Naive thymus-derived CD4-positive, alpha-beta T cell (primary cell): ENCODE measurements around the gene RSL1D1. TPM values are rescaled to one million over a fixed set of nuclear protein-coding genes. Genes with fewer than 3 reads are reported as not detected.

ENCODE experiments used
- ATAC-seq: fragments of 150-1000 bp; cut with Tn5 transposase; 2 replicates; pipeline ENCODE4 v1.10.0; 2021; ENCODE audit warnings: mild to moderate bottlenecking, moderate library complexity
- CTCF ChIA-PET: fragments of 350-600 bp; sonication (Branson Sonifier 250); formaldehyde crosslinking; loops from one replicate; lab custom pipeline; 2021; ENCODE audit warnings: antibody characterized with exemption; lab: Charles Lee
- POLR2A ChIA-PET: fragments of 350-600 bp; sonication (Branson Sonifier 250); formaldehyde crosslinking; loops from one replicate; lab custom pipeline; 2021; ENCODE audit warnings: antibody characterized with exemption, inconsistent platforms; lab: Charles Lee
- DNase-seq, 9 donors: peaks; one replicate each; pipeline versions ENCODE4 v3.0.0 to v3.0.0-alpha.2; 2020 to 2022; ENCODE audit warnings: mixed read lengths in 1 of 9
- H3K27ac ChIP-seq: one replicate; pipeline ENCODE4 v1.7.0; 2013; ENCODE audit warnings: mild to moderate bottlenecking, low read depth, low read length, moderate library complexity
- H3K27me3 ChIP-seq, 2 donors: one replicate each; pipeline ENCODE4 v1.7.0; 2013; ENCODE audit warnings: low read length in 2 of 2, mild to moderate bottlenecking in 2 of 2, moderate library complexity in 2 of 2; ENCODE audit not compliant: control insufficient read depth in 2 of 2, insufficient read depth in 2 of 2
- H3K36me3 ChIP-seq, 3 experiments: 1 replicate in 2 of 3; 2 replicates in 1 of 3; pipeline ENCODE4 v1.7.0; 2013; ENCODE audit warnings: low read length in 3 of 3, mild to moderate bottlenecking in 3 of 3, moderate library complexity in 1 of 3; ENCODE audit not compliant: insufficient read depth in 3 of 3, control insufficient read depth in 2 of 3
- H3K4me1 ChIP-seq, 2 donors: one replicate each; pipeline ENCODE4 v1.7.0; 2013; ENCODE audit warnings: low read length in 2 of 2, mild to moderate bottlenecking in 2 of 2, moderate library complexity in 1 of 2; ENCODE audit not compliant: control insufficient read depth in 2 of 2, insufficient read depth in 2 of 2
- H3K4me3 ChIP-seq: 2 replicates; pipeline ENCODE4 v1.7.0; 2013; ENCODE audit warnings: mild to moderate bottlenecking, low read length
- H3K9me3 ChIP-seq, 3 experiments: 1 replicate in 2 of 3; 2 replicates in 1 of 3; pipeline ENCODE4 v1.7.0; 2013; ENCODE audit warnings: low read length in 3 of 3; ENCODE audit not compliant: control insufficient read depth in 2 of 3
- H3K27ac Mint-ChIP-seq, 9 donors: one replicate each; pipeline ENCODE4 v1.8.0; 2020 to 2022; ENCODE audit warnings: mixed read lengths in 9 of 9, mild to moderate bottlenecking in 8 of 9, moderate library complexity in 5 of 9, inconsistent platforms in 2 of 9
- H3K27me3 Mint-ChIP-seq, 5 donors: one replicate each; pipeline ENCODE4 v1.8.0; 2021 to 2022; ENCODE audit warnings: mixed read lengths in 5 of 5, mild to moderate bottlenecking in 1 of 5
- H3K36me3 Mint-ChIP-seq, 5 donors: one replicate each; pipeline ENCODE4 v1.8.0; 2020 to 2022; ENCODE audit warnings: mixed read lengths in 5 of 5, mild to moderate bottlenecking in 3 of 5, inconsistent platforms in 1 of 5
- H3K4me1 Mint-ChIP-seq, 7 donors: one replicate each; pipeline ENCODE4 v1.8.0; 2020 to 2022; ENCODE audit warnings: mixed read lengths in 7 of 7, mild to moderate bottlenecking in 3 of 7, inconsistent platforms in 1 of 7
- H3K4me3 Mint-ChIP-seq, 10 donors: one replicate each; pipeline ENCODE4 v1.8.0; 2020 to 2022; ENCODE audit warnings: mild to moderate bottlenecking in 10 of 10, mixed read lengths in 10 of 10, moderate library complexity in 6 of 10, inconsistent platforms in 2 of 10
- H3K9me3 Mint-ChIP-seq, 11 donors: one replicate each; pipeline ENCODE4 v1.8.0; 2020 to 2022; ENCODE audit warnings: mixed read lengths in 11 of 11, mild to moderate bottlenecking in 4 of 11, inconsistent platforms in 1 of 11, moderate library complexity in 1 of 11
- intact Hi-C, 2 donors: fragments of 100-400 bp; cut with micrococcal nuclease; formaldehyde crosslinking; loops; one replicate each; pipeline ENCODE4 v1.15.1; 2023
- polyA plus RNA-seq, 2 donors: library from polyadenylated mRNA; unstranded; fragments of 300-500 nt; fragmentation: Illumina TruSeq; gene quantifications; one replicate each; pipeline ENCODE4 v1.2.3, GENCODE V29; 2021
- total RNA-seq, 6 experiments: library from RNA in 5 of 6; stranded (reverse) in 5 of 6; gene quantifications; 1 replicate in 5 of 6; 2 replicates in 1 of 6; pipeline ENCODE4 v1.2.3 and lab custom pipeline; 2021 to 2026

RSL1D1 gene
- total and polyA plus RNA-seq, 7 experiments from 2014 or later = 141 to 312 (median 232) TPM

- Histone ChIP-seq H3K4me1 (no peaks in the 10 kb centered on the region), H3K27ac (no peak overlapping the region), H3K4me3 (no peak overlapping the region), H3K36me3 (no peaks in the 10 kb centered on the region), H3K9me3 (no peaks in the 10 kb centered on the region), H3K27me3 (no peaks in the 10 kb centered on the region)
- Mint-ChIP-seq H3K4me3 (no peak overlapping the region), H3K27ac (no peak overlapping the region), H3K9me3 (peaks cover 0 to 6% (median 0%) of the 10 kb centered on the region in 11 donors), H3K27me3 (no peaks in the 10 kb centered on the region), H3K36me3 (peaks cover 0 to 5% (median 0%) of the 10 kb centered on the region in 5 donors), H3K4me1 (peaks cover 5 to 12% (median 11%) of the 10 kb centered on the region in 7 donors)
- intact Hi-C loops = no loop called here
- ChIA-PET POLR2A (interaction anchor here (0.6 to 0.8 kb wide), 2 partner anchors 17 to 24 kb away, joined by 3 read pairs; no protein-coding TSS in a partner anchor), CTCF (interaction anchor here (0.6 kb wide), 1 partner anchor 157 kb away, joined by 4 read pairs; no protein-coding TSS in a partner anchor)
- DNase-seq = no peak
- ATAC-seq = no peak
Observed at GRCh38 chr16:11806721-11807120, 44.6 kb downstream of the RSL1D1 start.

- H3K4me3 ChIP-seq = no peak overlapping the region
- H3K9me3 Mint-ChIP-seq = peaks cover 0 to 6% (median 0%) of the 10 kb centered on the region in 11 donors
- H3K27me3 Mint-ChIP-seq = no peaks in the 10 kb centered on the region
- intact Hi-C loops = no loop called here
- H3K4me3 Mint-ChIP-seq = no peak overlapping the region
- no peaks in the 10 kb centered on the region for H3K27me3 ChIP-seq
- peaks cover 5 to 21% (median 16%) of the 10 kb centered on the region in 7 donors for H3K4me1 Mint-ChIP-seq
- no peak overlapping the region for H3K27ac ChIP-seq
- peaks cover 0 to 5% (median 0%) of the 10 kb centered on the region in 5 donors for H3K36me3 Mint-ChIP-seq
- DNase-seq = no peak
- H3K36me3 ChIP-seq = no peaks in the 10 kb centered on the region
- peaks cover 0 to 5% of the 10 kb centered on the region in 2 donors for H3K4me1 ChIP-seq
- POLR2A ChIA-PET = interaction anchor here (0.6 kb wide), 1 partner anchor 40 kb away, joined by 3 read pairs; no protein-coding TSS in a partner anchor
- no peaks in the 10 kb centered on the region for H3K9me3 ChIP-seq
- no peak for ATAC-seq
- H3K27ac Mint-ChIP-seq = no peak overlapping the region
- CTCF ChIA-PET = no interaction called here
Observed at GRCh38 chr16:11805556-11805955, 45.8 kb downstream of the RSL1D1 start.

GRCh38 chr16:11801481-11802021 is 49.8 kb downstream of the RSL1D1 start:
- no peak for ATAC-seq
- no peaks in the 10 kb centered on the region for H3K27me3 Mint-ChIP-seq
- Histone ChIP-seq H3K4me3 (no peak overlapping the region), H3K4me1 (peaks cover 12 to 25% of the 10 kb centered on the region in 2 donors), H3K36me3 (peaks cover 0 to 2% (median 0%) of the 10 kb centered on the region in 3 experiments), H3K27ac (no peak overlapping the region), H3K9me3 (no peaks in the 10 kb centered on the region), H3K27me3 (no peaks in the 10 kb centered on the region)
- ChIA-PET CTCF (interaction anchor here (0.6 kb wide), 1 partner anchor 58 kb away, joined by 3 read pairs; no protein-coding TSS in a partner anchor), POLR2A (no interaction called here)
- peaks cover 0 to 11% (median 0%) of the 10 kb centered on the region in 5 donors for H3K36me3 Mint-ChIP-seq
- no peak for DNase-seq
- H3K9me3 Mint-ChIP-seq = no peaks in the 10 kb centered on the region
- peak overlapping the region in 1 of 10 donors; percentile 10 for H3K4me3 Mint-ChIP-seq
- H3K27ac Mint-ChIP-seq = peak overlapping the region in 7 of 9 donors; percentile 34 to 77 (median 52)
- H3K4me1 Mint-ChIP-seq = peaks cover 23 to 45% (median 40%) of the 10 kb centered on the region in 7 donors
- intact Hi-C loops = no loop called here

GRCh38 chr16:11800382-11800718 is 51.0 kb downstream of the RSL1D1 start:
- ChIA-PET CTCF (no interaction called here), POLR2A (no interaction called here)
- no peak for ATAC-seq
- Mint-ChIP-seq H3K4me1 (peaks cover 29 to 54% (median 49%) of the 10 kb centered on the region in 7 donors), H3K9me3 (no peaks in the 10 kb centered on the region), H3K4me3 (peak overlapping the region in 8 of 10 donors; percentile 45 to 96 (median 81)), H3K27ac (peak overlapping the region; percentile 73 to 99 (median 97)), H3K36me3 (peaks cover 0 to 14% (median 0%) of the 10 kb centered on the region in 5 donors), H3K27me3 (no peaks in the 10 kb centered on the region)
- DNase-seq = no peak
- Histone ChIP-seq H3K4me1 (peaks cover 14 to 33% of the 10 kb centered on the region in 2 donors), H3K36me3 (peaks cover 0 to 6% (median 0%) of the 10 kb centered on the region in 3 experiments), H3K9me3 (no peaks in the 10 kb centered on the region), H3K27ac (no peak overlapping the region), H3K4me3 (no peak overlapping the region), H3K27me3 (no peaks in the 10 kb centered on the region)
- intact Hi-C loops = no loop called here

- Histone ChIP-seq H3K4me1 (peaks cover 20 to 39% of the 10 kb centered on the region in 2 donors), H3K27ac (peak overlapping the region; percentile 97), H3K36me3 (peaks cover 0 to 6% (median 0%) of the 10 kb centered on the region in 3 experiments), H3K9me3 (no peaks in the 10 kb centered on the region), H3K27me3 (no peaks in the 10 kb centered on the region), H3K4me3 (no peak overlapping the region)
- CTCF ChIA-PET = interaction anchor here (0.5 to 0.6 kb wide), 3 partner anchors 82 to 170 kb away, joined by 3 to 5 read pairs (median 4); no protein-coding TSS in a partner anchor
- ATAC-seq = no peak
- Mint-ChIP-seq H3K27me3 (no peaks in the 10 kb centered on the region), H3K4me3 (peak overlapping the region; percentile 52 to 96 (median 70)), H3K36me3 (peaks cover 0 to 19% (median 0%) of the 10 kb centered on the region in 5 donors), H3K27ac (peak overlapping the region; percentile 73 to 99 (median 97)), H3K4me1 (peaks cover 35 to 60% (median 55%) of the 10 kb centered on the region in 7 donors), H3K9me3 (no peaks in the 10 kb centered on the region)
- POLR2A ChIA-PET = interaction anchor here (4.8 to 4.9 kb wide), 2 partner anchors 16 to 57 kb away, joined by 67 to 109 read pairs; partner anchors contain the start of gene TXNDC11
- DNase-seq = peak in 2 of 9 donors; percentile 39 to 68
- intact Hi-C loops = loop anchor here (5.0 to 10.0 kb wide), 9 partner anchors 37 to 1055 kb away; partner anchors contain the start of genes LITAF (in 1 of the 2), NUBP1 (in 1 of the 2), RMI2 (in 1 of the 2) and SNN (in 1 of the 2)
Observed at GRCh38 chr16:11799509-11800381, 51.6 kb downstream of the RSL1D1 start.

GRCh38 chr16:11799017-11799381 is 52.3 kb downstream of the RSL1D1 start:
- peaks cover 0 to 6% (median 0%) of the 10 kb centered on the region in 3 experiments for H3K36me3 ChIP-seq
- Mint-ChIP-seq H3K27ac (peak overlapping the region; percentile 73 to 99 (median 98)), H3K4me1 (peaks cover 42 to 68% (median 62%) of the 10 kb centered on the region in 7 donors), H3K27me3 (no peaks in the 10 kb centered on the region), H3K36me3 (peaks cover 0 to 25% (median 0%) of the 10 kb centered on the region in 5 donors), H3K9me3 (no peaks in the 10 kb centered on the region), H3K4me3 (peak overlapping the region in 9 of 10 donors; percentile 38 to 97 (median 94))
- ChIA-PET POLR2A (interaction anchor here (0.9 to 4.9 kb wide), 5 partner anchors 9 to 91 kb away, joined by 3 to 109 read pairs (median 14); partner anchors contain the start of gene TXNDC11), CTCF (interaction anchor here (0.7 to 4.0 kb wide), 5 partner anchors 11 to 57 kb away, joined by 4 to 35 read pairs (median 8); partner anchors contain the start of gene TXNDC11)
- no peaks in the 10 kb centered on the region for H3K27me3 ChIP-seq
- H3K27ac ChIP-seq = peak overlapping the region; percentile 97
- intact Hi-C loops = loop anchor here (5.0 to 10.0 kb wide), 9 partner anchors 37 to 1054 kb away; partner anchors contain the start of genes LITAF (in 1 of the 2), NUBP1 (in 1 of the 2), RMI2 (in 1 of the 2) and SNN (in 1 of the 2)
- no peak for ATAC-seq
- no peaks in the 10 kb centered on the region for H3K9me3 ChIP-seq
- peak overlapping the region; percentile 82 for H3K4me3 ChIP-seq
- DNase-seq = no peak
- peaks cover 27 to 47% of the 10 kb centered on the region in 2 donors for H3K4me1 ChIP-seq
